SU-DHL-6 (cell line): ENCODE data around the gene BRICD5.

Source experiments
- EZH2phosphoT487 ChIP-seq: fragments of 200-600 bp; sonication (generic), shearing (Covaris generic); conservative IDR thresholded peaks from 2 replicates; pipeline ENCODE4 v1.6.1; 2018; ENCODE audit warnings: mild to moderate bottlenecking, antibody characterized with exemption, low read length, moderate library complexity, mixed read lengths
- TF ChIP-seq, protein P1 (sequence below): fragments of 200-600 bp; sonication (generic); IDR thresholded peaks from one replicate; pipeline ENCODE4 v1.5.1; 2017; ENCODE audit warnings: antibody characterized with exemption, mild to moderate bottlenecking, low read length, moderate library complexity; ENCODE audit not compliant: insufficient read depth, poor library complexity, severe bottlenecking

DNA sequence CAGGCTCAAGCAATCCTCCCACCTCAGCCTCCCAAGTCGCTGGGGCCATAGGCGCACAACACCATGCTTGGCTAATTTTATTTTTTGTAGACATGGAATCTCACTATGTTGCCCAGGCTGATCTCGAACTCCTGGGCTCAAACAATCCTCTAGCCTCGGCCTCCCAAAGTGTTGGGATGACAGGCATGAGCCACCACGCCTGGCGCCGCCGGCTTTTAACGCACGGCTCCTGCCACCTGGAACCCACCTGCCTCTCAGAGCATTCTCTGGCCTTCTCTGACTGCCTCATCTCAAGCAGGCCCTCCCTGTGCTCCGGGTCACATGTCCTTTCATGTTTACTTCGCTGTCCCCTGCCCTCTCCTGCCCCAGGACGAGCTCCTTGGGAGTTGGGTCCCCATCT lies 24.6 kb downstream of the BRICD5 start:
- TF ChIP-seq, protein P1, sequence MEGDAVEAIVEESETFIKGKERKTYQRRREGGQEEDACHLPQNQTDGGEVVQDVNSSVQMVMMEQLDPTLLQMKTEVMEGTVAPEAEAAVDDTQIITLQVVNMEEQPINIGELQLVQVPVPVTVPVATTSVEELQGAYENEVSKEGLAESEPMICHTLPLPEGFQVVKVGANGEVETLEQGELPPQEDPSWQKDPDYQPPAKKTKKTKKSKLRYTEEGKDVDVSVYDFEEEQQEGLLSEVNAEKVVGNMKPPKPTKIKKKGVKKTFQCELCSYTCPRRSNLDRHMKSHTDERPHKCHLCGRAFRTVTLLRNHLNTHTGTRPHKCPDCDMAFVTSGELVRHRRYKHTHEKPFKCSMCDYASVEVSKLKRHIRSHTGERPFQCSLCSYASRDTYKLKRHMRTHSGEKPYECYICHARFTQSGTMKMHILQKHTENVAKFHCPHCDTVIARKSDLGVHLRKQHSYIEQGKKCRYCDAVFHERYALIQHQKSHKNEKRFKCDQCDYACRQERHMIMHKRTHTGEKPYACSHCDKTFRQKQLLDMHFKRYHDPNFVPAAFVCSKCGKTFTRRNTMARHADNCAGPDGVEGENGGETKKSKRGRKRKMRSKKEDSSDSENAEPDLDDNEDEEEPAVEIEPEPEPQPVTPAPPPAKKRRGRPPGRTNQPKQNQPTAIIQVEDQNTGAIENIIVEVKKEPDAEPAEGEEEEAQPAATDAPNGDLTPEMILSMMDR, result no peak
- TF ChIP-seq EZH2phosphoT487, result no peak
